ENCODE measurements around the gene PRDM8. TPM values are rescaled to one million over a fixed set of nuclear protein-coding genes. Genes with fewer than 3 reads are reported as not detected.

PRDM8 gene
- total and polyA plus RNA-seq, 2 of the 8 experiments (the other 6 are each of a cell fraction or from before 2014, with no cell fraction given): not detected

DNA sequence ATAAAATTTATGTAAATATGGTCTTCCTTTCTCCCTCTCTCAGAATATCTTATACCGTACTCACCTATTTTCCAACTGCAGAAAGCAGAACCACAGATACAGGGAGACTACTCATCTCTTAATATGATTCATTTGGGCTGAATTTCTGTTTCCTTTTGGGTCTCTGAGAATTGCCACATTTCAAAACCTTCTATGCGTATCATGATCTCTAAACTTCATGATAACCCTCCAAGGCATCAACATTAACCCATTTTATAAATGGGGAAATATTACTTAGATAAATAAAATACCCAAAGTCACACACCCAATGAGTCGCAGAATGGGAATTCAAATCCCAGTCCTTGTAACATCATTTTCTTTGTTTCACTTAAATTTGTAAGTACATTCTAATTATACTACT, 16.6 kb upstream of the PRDM8 start:
- ChIA-PET CTCF (ENCODE audit: partially characterized antibody) (interaction anchor here (0.7 to 1.5 kb wide), 3 partner anchors 42 to 1229 kb away, joined by 3 to 4 read pairs (median 4); no protein-coding TSS in a partner anchor), POLR2A (ENCODE audit: partially characterized antibody) (no interaction called here)
- H3K27ac ChIP-seq (ENCODE audit: low read depth, low read length): no peak overlapping the region
- no peak for DNase-seq (ENCODE audit: low read depth in 1 of 2, low spot score in 2 of 2)
- H3K23ac ChIP-seq (ENCODE audit: insufficient read length): no peak overlapping the region
- no peaks in the 10 kb centered on the region; a peak in 1 of 4 replicates for H3K9me3 ChIP-seq (ENCODE audit: insufficient read depth in 2 of 2, low read depth in 1 of 2, low read length in 1 of 2)
- H2BK120ac ChIP-seq (replicated peaks; ENCODE audit: low read depth, low read length): no peak overlapping the region
- no peaks in the 10 kb centered on the region for H3K36me3 ChIP-seq (ENCODE audit: control insufficient read depth in 2 of 4, insufficient read depth in 4 of 4, low read length in 3 of 4)
- peaks cover 30 to 48% (median 39%) of the 10 kb centered on the region in 4 experiments for H3K27me3 ChIP-seq (replicated peaks in 1 of 4; ENCODE audit: control insufficient read depth in 3 of 4, extremely low read depth in 1 of 4, insufficient read depth in 3 of 4, low read length in 3 of 4)
- no peak overlapping the region for H4K5ac ChIP-seq (ENCODE audit: insufficient read length, low read depth, low read length)
- no peak overlapping the region for H2AFZ ChIP-seq (ENCODE audit: low read length)
- H4K20me1 ChIP-seq (replicated peaks in 1 of 2; ENCODE audit: control insufficient read depth in 1 of 2, insufficient read depth in 2 of 2, low read length in 2 of 2): peaks cover 0 to 3% of the 10 kb centered on the region in 2 experiments
- no peaks in the 10 kb centered on the region for H3K79me2 ChIP-seq (ENCODE audit: control insufficient read depth in 1 of 2, insufficient read depth in 2 of 2, low read length in 2 of 2)
- no peak overlapping the region for H3K14ac ChIP-seq (ENCODE audit: insufficient read length)
- no peak overlapping the region for H2BK20ac ChIP-seq (ENCODE audit: low read length)
- no peak overlapping the region for H3K18ac ChIP-seq (ENCODE audit: extremely low read depth, low read length)
- H3K4me1 ChIP-seq (replicated peaks in 1 of 4; ENCODE audit: control insufficient read depth in 3 of 4, insufficient read depth in 4 of 4, low read length in 3 of 4): peaks cover 0 to 14% (median 12%) of the 10 kb centered on the region in 4 experiments; a peak in 6 of 7 replicates
- no peak overlapping the region for H4K91ac ChIP-seq (replicated peaks; ENCODE audit: insufficient read length, low read length)
- no peak overlapping the region for H3K4me2 ChIP-seq (ENCODE audit: insufficient read depth in 1 of 2, low read depth in 2 of 2, low read length in 2 of 2)
- no peak overlapping the region for H2BK12ac ChIP-seq (ENCODE audit: low read depth, low read length)
- H3K4ac ChIP-seq (replicated peaks; ENCODE audit: insufficient read length, low read depth, low read length): no peak overlapping the region
- WGBS, 2 experiments (ENCODE audit: extremely low coverage in 1 of 2, insufficient coverage in 1 of 2, insufficient read length in 1 of 2, insufficient replicate concordance in 2 of 2, low coverage in 1 of 2, low lambda C conversion rate in 2 of 2, missing lambda C conversion rate in 1 of 2): 95% methylated on average over 3 of the region's 3 CpGs; no CpG with 5 or more reads in 1 of the 2 experiments
- no peak overlapping the region for H2BK15ac ChIP-seq (ENCODE audit: low read length)
- no peak overlapping the region for H3K56ac ChIP-seq (replicated peaks; ENCODE audit: insufficient read length, low read depth, low read length)
- H4K8ac ChIP-seq (ENCODE audit: extremely low read depth, insufficient read depth, low read length): no peak overlapping the region
- TF ChIP-seq TAF1 (IDR thresholded peaks at IDR 0.05; ENCODE audit: low read depth, low read length) (no peak), SIX5 (IDR thresholded peaks at IDR 0.05; ENCODE audit: low read depth, low read length) (no peak), E2F6 (IDR thresholded peaks at IDR 0.05) (no peak), KDM1A (IDR thresholded peaks at IDR 0.05; ENCODE audit: borderline replicate concordance, low read length) (no peak), CHD1 (IDR thresholded peaks at IDR 0.05; ENCODE audit: low read depth, low read length) (no peak)
- FAIRE-seq: no peak
- no peak overlapping the region for H3K4me3 ChIP-seq (ENCODE audit: extremely low read depth in 1 of 4, insufficient read depth in 2 of 4, low read depth in 3 of 4, low read length in 4 of 4)
- no peaks in the 10 kb centered on the region for H3K79me1 ChIP-seq (ENCODE audit: low read depth, low read length)
- H2BK5ac ChIP-seq (ENCODE audit: low read depth, low read length): no peak overlapping the region
- peaks cover 11% of the 10 kb centered on the region; the same call in 1 of the 2 replicates for H3K23me2 ChIP-seq (ENCODE audit: low read depth, low read length)
- no peak overlapping the region for H3K9ac ChIP-seq (replicated peaks in 1 of 4; ENCODE audit: extremely low read depth in 1 of 4, low read depth in 3 of 4, low read length in 3 of 4)
- H2AK5ac ChIP-seq (ENCODE audit: low read depth, low read length): no peak overlapping the region

Data from H1 (cell line).